Spinal cord (tissue), 10 donors: Measurements from ENCODE around the gene CHAF1B. TPM values are rescaled to one million over a fixed set of nuclear protein-coding genes. Genes with fewer than 3 reads are reported as not detected.

Experiments
- DNase-seq, 6 donors: peaks; one replicate each; pipeline versions ENCODE4 v3.0.0 to v3.0.0-alpha.2; 2013 to 2015; ENCODE audit warnings: low spot score in 6 of 6, low read depth in 4 of 6
- H3K27ac ChIP-seq: one replicate; pipeline ENCODE4 v1.5.1; 2013; ENCODE audit warnings: low read depth, low read length, control low read depth
- H3K27me3 ChIP-seq: one replicate; pipeline ENCODE4 v1.6.1; 2013; ENCODE audit warnings: low read length; ENCODE audit not compliant: control insufficient read depth, insufficient read depth
- H3K36me3 ChIP-seq: one replicate; pipeline ENCODE4 v1.6.1; 2013; ENCODE audit warnings: low read length; ENCODE audit not compliant: control insufficient read depth, insufficient read depth
- H3K4me1 ChIP-seq: one replicate; pipeline ENCODE4 v1.6.1; 2013; ENCODE audit warnings: low read length; ENCODE audit not compliant: control insufficient read depth, insufficient read depth
- H3K4me3 ChIP-seq: one replicate; pipeline ENCODE4 v1.5.1; 2013; ENCODE audit warnings: low read depth, low read length, control low read depth
- H3K9me3 ChIP-seq: one replicate; pipeline ENCODE4 v1.6.1; 2013; ENCODE audit warnings: low read length; ENCODE audit not compliant: control insufficient read depth, insufficient read depth
- WGBS: methylation state at CpG from one replicate; pipeline ENCODE4 v1.1.5; 2013; ENCODE audit warnings: missing lambda C conversion rate; ENCODE audit not compliant: insufficient coverage; 5-methylcytosine and 5-hydroxymethylcytosine counted together
- polyA plus RNA-seq, 2 donors: library from polyadenylated mRNA; unstranded; fragments of 120-200 nt; gene quantifications; one replicate each; pipeline ENCODE4 v1.2.1, GENCODE V29; 2013; ENCODE audit not compliant: insufficient read length in 2 of 2
- total RNA-seq, 2 donors: library from RNA; depleted of rRNA in 1 of 2; stranded (reverse); fragments of 120-200 nt in 1 of 2; fragments of >200 nt in 1 of 2; gene quantifications; one replicate each; pipeline versions ENCODE4 v1.2.3 to v1.2.4, GENCODE V29; 2013 to 2014
- donor health status: healthy.

CHAF1B gene
- total and polyA plus RNA-seq, 4 donors = 2.6 to 6.9 (median 4.8) TPM

GRCh38 chr21:36454093-36454531, 68.9 kb downstream of the CHAF1B start:
- no peak overlapping the region for H3K27ac ChIP-seq
- H3K4me1 ChIP-seq = peaks cover 10% of the 10 kb centered on the region
- H3K9me3 ChIP-seq = no peaks in the 10 kb centered on the region
- peak in 1 of 6 donors; percentile 17 for DNase-seq
- 17% methylated on average over 4 of the region's 4 CpGs for WGBS
- no peaks in the 10 kb centered on the region for H3K27me3 ChIP-seq
- H3K36me3 ChIP-seq = no peaks in the 10 kb centered on the region
- no peak overlapping the region for H3K4me3 ChIP-seq

- Histone ChIP-seq H3K9me3 (no peaks in the 10 kb centered on the region), H3K27ac (no peak overlapping the region), H3K27me3 (no peaks in the 10 kb centered on the region), H3K4me1 (peaks cover 10% of the 10 kb centered on the region), H3K36me3 (no peaks in the 10 kb centered on the region), H3K4me3 (no peak overlapping the region)
- 68% methylated on average over 3 of the region's 4 CpGs for WGBS
- DNase-seq = peak in 1 of 6 donors; percentile 7
Measured at GRCh38 chr21:36454706-36455105, 69.5 kb downstream of the CHAF1B start.

- H3K27ac ChIP-seq = no peak overlapping the region
- H3K36me3 ChIP-seq = no peaks in the 10 kb centered on the region
- 92% methylated on average over 6 of the region's 7 CpGs for WGBS
Measured at GRCh38 chr21:36456729-36457414, 71.7 kb downstream of the CHAF1B start.

GRCh38 chr21:36459098-36459497, 73.9 kb downstream of the CHAF1B start:
- 87% methylated on average over 6 of the region's 6 CpGs for WGBS
- H3K27ac ChIP-seq = no peak overlapping the region

More at GRCh38 chr21:36456729-36457414, 71.7 kb downstream of the CHAF1B start:
- Histone ChIP-seq H3K27me3 (no peaks in the 10 kb centered on the region), H3K4me3 (no peak overlapping the region), H3K4me1 (peaks cover 10% of the 10 kb centered on the region), H3K9me3 (no peaks in the 10 kb centered on the region)
- DNase-seq = no peak

GRCh38 chr21:36460866-36461265, 75.7 kb downstream of the CHAF1B start:
- no peak overlapping the region for H3K4me3 ChIP-seq
- no peak overlapping the region for H3K27ac ChIP-seq
- H3K4me1 ChIP-seq = no peaks in the 10 kb centered on the region
- no peak for DNase-seq
- H3K9me3 ChIP-seq = no peaks in the 10 kb centered on the region
- WGBS = 87% methylated on average over 16 of the region's 16 CpGs
- H3K36me3 ChIP-seq = no peaks in the 10 kb centered on the region
- peaks cover 3% of the 10 kb centered on the region for H3K27me3 ChIP-seq

More at GRCh38 chr21:36459098-36459497, 73.9 kb downstream of the CHAF1B start:
- no peaks in the 10 kb centered on the region for H3K9me3 ChIP-seq
- peaks cover 7% of the 10 kb centered on the region for H3K4me1 ChIP-seq
- H3K27me3 ChIP-seq = no peaks in the 10 kb centered on the region
- no peak for DNase-seq
- H3K4me3 ChIP-seq = no peak overlapping the region
- H3K36me3 ChIP-seq = no peaks in the 10 kb centered on the region

GRCh38 chr21:36461277-36461917, 76.2 kb downstream of the CHAF1B start:
- no peaks in the 10 kb centered on the region for H3K9me3 ChIP-seq
- H3K27ac ChIP-seq = no peak overlapping the region
- DNase-seq = no peak
- WGBS = 96% methylated on average over 24 of the region's 34 CpGs
- no peaks in the 10 kb centered on the region for H3K36me3 ChIP-seq
- H3K4me1 ChIP-seq = no peaks in the 10 kb centered on the region
- H3K27me3 ChIP-seq = peaks cover 3% of the 10 kb centered on the region
- no peak overlapping the region for H3K4me3 ChIP-seq

- no peak overlapping the region for H3K27ac ChIP-seq
- WGBS = 78% methylated on average over 14 of the region's 14 CpGs
- DNase-seq = no peak
- H3K9me3 ChIP-seq = no peaks in the 10 kb centered on the region
- H3K4me3 ChIP-seq = no peak overlapping the region
- H3K27me3 ChIP-seq = peaks cover 3% of the 10 kb centered on the region
- no peaks in the 10 kb centered on the region for H3K4me1 ChIP-seq
- H3K36me3 ChIP-seq = no peaks in the 10 kb centered on the region
Measured at GRCh38 chr21:36461918-36462486, 76.8 kb downstream of the CHAF1B start.

- Histone ChIP-seq H3K4me3 (no peak overlapping the region), H3K27me3 (peaks cover 3% of the 10 kb centered on the region), H3K4me1 (no peaks in the 10 kb centered on the region), H3K36me3 (no peaks in the 10 kb centered on the region), H3K9me3 (no peaks in the 10 kb centered on the region), H3K27ac (no peak overlapping the region)
- no peak for DNase-seq
- 90% methylated on average over 8 of the region's 10 CpGs for WGBS
Measured at GRCh38 chr21:36463204-36463603, 78.0 kb downstream of the CHAF1B start.

- no peak overlapping the region for H3K27ac ChIP-seq
- no peak overlapping the region for H3K4me3 ChIP-seq
- no peaks in the 10 kb centered on the region for H3K4me1 ChIP-seq
- peaks cover 3% of the 10 kb centered on the region for H3K27me3 ChIP-seq
- no peak for DNase-seq
- no peaks in the 10 kb centered on the region for H3K9me3 ChIP-seq
- WGBS = 77% methylated on average over 8 of the region's 10 CpGs
- H3K36me3 ChIP-seq = no peaks in the 10 kb centered on the region
Measured at GRCh38 chr21:36463991-36464390, 78.8 kb downstream of the CHAF1B start.
